Neural cell (in vitro differentiated cells): Measurements from ENCODE around the gene TPM2. TPM values are rescaled to one million over a fixed set of nuclear protein-coding genes. Genes with fewer than 3 reads are reported as not detected.

Source experiments
- H2AFZ ChIP-seq: fragments of 200-600, 300-800 bp; sonication (generic), shearing (Covaris generic); 2 replicates; pipeline ENCODE4 v1.6.0; 2014; ENCODE audit warnings: low read depth, mild to moderate bottlenecking, antibody characterized with exemption, low read length, moderate library complexity
- H3F3A ChIP-seq: fragments of 200-600 bp; shearing (Covaris generic); 2 replicates; pipeline ENCODE4 v1.6.1; 2016; ENCODE audit warnings: mild to moderate bottlenecking, moderate library complexity, mixed read lengths, antibody characterized with exemption, low read length; ENCODE audit not compliant: insufficient read depth, poor library complexity, severe bottlenecking
- H3K27ac ChIP-seq: fragments of 200-600, 300-800 bp; sonication (generic), shearing (Covaris generic); 2 replicates; pipeline ENCODE4 v1.5.1; 2014; ENCODE audit warnings: mild to moderate bottlenecking, low read length, moderate library complexity
- H3K27me3 ChIP-seq: fragments of 300-800, 200-600 bp; sonication (generic), shearing (Covaris generic); 2 replicates; pipeline ENCODE4 v1.6.0; 2014; ENCODE audit warnings: mild to moderate bottlenecking, low read depth, low read length, moderate library complexity; ENCODE audit not compliant: insufficient read depth
- H3K36me3 ChIP-seq: fragments of 300-800, 200-600 bp; sonication (generic), shearing (Covaris generic); 2 replicates; pipeline ENCODE4 v1.5.1; 2014; ENCODE audit warnings: mild to moderate bottlenecking, antibody characterized with exemption, low read length, moderate library complexity; ENCODE audit not compliant: insufficient read depth
- H3K4me2 ChIP-seq: fragments of 300-800, 200-600 bp; sonication (generic), shearing (Covaris generic); 2 replicates; pipeline ENCODE4 v1.6.0; 2014; ENCODE audit warnings: mild to moderate bottlenecking, low read length
- H3K4me3 ChIP-seq: fragments of 300-800, 200-600 bp; sonication (generic), shearing (Covaris generic); 2 replicates; pipeline ENCODE4 v1.5.1; 2014; ENCODE audit warnings: mild to moderate bottlenecking, low read length, moderate library complexity
- H3K79me2 ChIP-seq: fragments of 200-600 bp; shearing (Covaris generic); replicated peaks from 2 replicates; pipeline ENCODE4 v1.6.0; 2014; ENCODE audit warnings: mild to moderate bottlenecking, low read length, moderate library complexity; ENCODE audit not compliant: insufficient read depth
- H3K9ac ChIP-seq: fragments of 300-800, 200-600 bp; sonication (generic), shearing (Covaris generic); 2 replicates; pipeline ENCODE4 v1.6.1; 2016; ENCODE audit warnings: mild to moderate bottlenecking, low read length, mixed read lengths
- H3K9me2 ChIP-seq: fragments of 200-600 bp; shearing (Covaris generic); 2 replicates; pipeline ENCODE4 v1.6.1; 2016; ENCODE audit warnings: mild to moderate bottlenecking, low read length, mixed read lengths; ENCODE audit not compliant: insufficient read depth
- H3K9me3 ChIP-seq: fragments of 200-600, 300-800 bp; sonication (generic), shearing (Covaris generic); 2 replicates; pipeline ENCODE4 v1.6.1; 2016; ENCODE audit warnings: mild to moderate bottlenecking, mixed run types, low read length, moderate library complexity, mixed read lengths
- H4K20me1 ChIP-seq: fragments of 200-600 bp; shearing (Covaris generic); 2 replicates; pipeline ENCODE4 v1.6.1; 2016; ENCODE audit warnings: mild to moderate bottlenecking, mixed run types; ENCODE audit not compliant: insufficient read depth
- EP300 ChIP-seq: fragments of 450-650 bp; conservative IDR thresholded peaks from 2 replicates; pipeline ENCODE4 v1.6.1; 2014; ENCODE audit warnings: antibody characterized with exemption, mild to moderate bottlenecking, moderate library complexity; ENCODE audit not compliant: poor library complexity, severe bottlenecking
- EZH2 ChIP-seq: fragments of 200-600, 300-800 bp; shearing (Covaris generic), sonication (generic); IDR thresholded peaks from 2 replicates; pipeline ENCODE4 v1.6.1; 2014; ENCODE audit warnings: antibody characterized with exemption, low read length, borderline replicate concordance, mild to moderate bottlenecking; ENCODE audit not compliant: insufficient read depth, poor library complexity, severe bottlenecking
- MXI1 ChIP-seq: fragments of 450-650 bp; conservative IDR thresholded peaks from 2 replicates; pipeline ENCODE4 v1.6.1; 2014; ENCODE audit warnings: antibody characterized with exemption, mild to moderate bottlenecking; ENCODE audit not compliant: poor library complexity, severe bottlenecking
- POLR2AphosphoS5 ChIP-seq: IDR thresholded peaks from 2 replicates; pipeline ENCODE4 v1.6.1; 2012
- RAD21 ChIP-seq: fragments of 450-650 bp; conservative IDR thresholded peaks from 2 replicates; pipeline ENCODE4 v1.6.1; 2014; ENCODE audit warnings: antibody characterized with exemption, mild to moderate bottlenecking, moderate library complexity
- SMC3 ChIP-seq: fragments of 450-650 bp; conservative IDR thresholded peaks from 2 replicates; pipeline ENCODE4 v1.6.1; 2014; ENCODE audit warnings: antibody characterized with exemption, mild to moderate bottlenecking, moderate library complexity; ENCODE audit not compliant: poor library complexity
- TAF1 ChIP-seq: IDR thresholded peaks from 2 replicates; pipeline ENCODE4 v1.6.1; 2012; ENCODE audit warnings: low read depth
- polyA plus RNA-seq: library from polyadenylated mRNA; depleted of rRNA; stranded (reverse); fragments of >200 nt; gene quantifications from 2 replicates; pipeline ENCODE4 v1.2.3, GENCODE V29; 2014
- TF ChIP-seq, protein P1 (sequence below): IDR thresholded peaks from 2 replicates; pipeline ENCODE4 v1.6.1; 2012; ENCODE audit warnings: borderline replicate concordance
- TF ChIP-seq, protein P2 (sequence below): fragments of 450-650 bp; IDR thresholded peaks from 2 replicates; pipeline ENCODE4 v1.5.1; 2014; ENCODE audit warnings: antibody characterized with exemption, mild to moderate bottlenecking, moderate library complexity; ENCODE audit not compliant: poor library complexity, severe bottlenecking

TPM2 gene
- polyA plus RNA-seq, 1 donor from 2014 or later, result not detected

DNA sequence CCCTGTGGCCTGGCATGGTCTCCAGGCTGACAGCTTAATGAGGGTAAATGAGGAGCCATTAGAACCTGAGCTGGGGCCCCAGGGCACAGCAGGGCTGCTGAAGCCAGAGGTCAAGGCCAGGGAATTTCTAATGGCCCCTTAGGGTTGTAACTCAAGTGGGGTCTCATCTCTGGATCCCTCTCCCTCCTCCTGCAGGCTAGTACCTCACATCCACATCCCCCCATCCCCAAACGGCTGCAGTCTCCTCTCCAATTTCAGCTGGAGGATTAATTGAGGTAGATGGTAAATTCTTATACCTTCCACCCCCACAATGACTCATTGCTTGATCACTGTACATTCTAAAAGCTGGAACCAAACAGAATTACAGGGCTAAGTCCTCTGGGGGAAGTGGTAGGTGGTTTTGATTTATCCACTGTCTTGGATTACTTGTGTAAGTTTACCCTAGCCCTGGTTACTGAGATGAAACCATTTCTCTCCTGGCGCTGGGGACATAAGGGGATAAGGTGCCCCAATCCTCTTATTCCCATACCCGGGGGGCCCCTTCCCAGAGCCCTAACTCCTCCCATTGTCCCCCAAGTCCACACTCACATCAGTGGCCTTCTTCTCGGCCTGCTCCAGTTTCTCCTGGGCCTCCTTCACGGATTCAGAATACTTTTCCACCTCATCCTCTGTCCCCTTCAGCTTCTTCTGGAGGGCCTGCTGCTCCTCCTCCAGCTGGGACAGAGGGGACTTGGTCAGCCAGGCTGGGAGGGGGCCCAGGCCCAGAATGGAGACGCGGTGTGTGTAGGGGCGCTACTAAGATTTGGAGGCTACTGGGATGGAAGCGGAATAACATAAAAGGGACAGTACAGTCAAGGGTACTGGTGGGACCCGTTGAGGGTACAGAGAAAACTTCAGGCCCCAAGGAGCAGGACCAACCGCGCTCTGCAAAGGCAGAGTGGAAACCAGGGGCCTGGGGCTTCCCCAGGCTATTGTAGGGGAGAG is 875 bp downstream of the TPM2 start:
- H3K79me2 ChIP-seq, result no peaks in the 10 kb centered on the region
- H3K9me3 ChIP-seq, result no peaks in the 10 kb centered on the region
- no peak for TF ChIP-seq RAD21
- TF ChIP-seq TAF1, result no peak
- TF ChIP-seq POLR2AphosphoS5, result no peak
- no peak overlapping the region for H3K4me2 ChIP-seq
- H3K4me3 ChIP-seq, result no peak overlapping the region
- H3K9me2 ChIP-seq, result no peaks in the 10 kb centered on the region
- no peaks in the 10 kb centered on the region for H3K36me3 ChIP-seq
- H3F3A ChIP-seq, result no peaks in the 10 kb centered on the region
- peaks cover 27% of the 10 kb centered on the region for H3K27me3 ChIP-seq
- no peak overlapping the region for H3K27ac ChIP-seq
- no peak overlapping the region for H2AFZ ChIP-seq
- H3K9ac ChIP-seq, result no peak overlapping the region
- H4K20me1 ChIP-seq, result no peaks in the 10 kb centered on the region

DNA sequence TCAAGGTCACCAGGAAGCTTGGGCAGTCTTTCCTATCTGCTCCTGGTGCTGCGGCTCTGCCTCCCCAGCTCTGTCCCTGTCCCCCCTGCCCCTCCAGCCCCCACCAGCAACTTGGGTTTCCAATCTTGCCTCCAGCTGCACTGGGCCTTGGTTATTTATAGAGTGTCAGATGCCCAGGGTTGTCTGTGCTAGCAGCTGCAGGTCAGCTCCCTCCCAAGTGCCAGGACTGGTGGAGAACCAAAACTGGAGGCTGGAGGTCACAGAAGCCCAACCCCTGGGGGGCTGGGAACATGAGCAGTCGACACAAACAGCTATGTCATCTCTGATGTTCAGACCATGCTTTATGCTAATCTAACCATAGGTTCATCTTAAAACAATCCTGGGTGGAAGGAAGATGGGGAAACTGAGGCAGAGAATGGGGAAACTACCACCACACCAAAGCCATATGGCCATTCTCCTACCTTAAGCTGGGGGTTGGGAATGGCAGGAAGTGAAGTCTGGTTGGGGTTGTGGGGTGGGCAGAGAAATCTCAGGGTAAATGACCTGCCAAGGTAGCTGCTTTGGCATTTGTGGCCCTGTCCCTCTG is 1.7 kb downstream of the TPM2 start:
- no peaks in the 10 kb centered on the region for H4K20me1 ChIP-seq
- H3F3A ChIP-seq, result no peaks in the 10 kb centered on the region
- H2AFZ ChIP-seq, result no peak overlapping the region
- H3K9ac ChIP-seq, result no peak overlapping the region
- TF ChIP-seq RAD21 (no peak), MXI1 (no peak), EP300 (no peak), SMC3 (no peak), TAF1 (no peak), EZH2 (no peak), POLR2AphosphoS5 (no peak)
- TF ChIP-seq, protein P1, sequence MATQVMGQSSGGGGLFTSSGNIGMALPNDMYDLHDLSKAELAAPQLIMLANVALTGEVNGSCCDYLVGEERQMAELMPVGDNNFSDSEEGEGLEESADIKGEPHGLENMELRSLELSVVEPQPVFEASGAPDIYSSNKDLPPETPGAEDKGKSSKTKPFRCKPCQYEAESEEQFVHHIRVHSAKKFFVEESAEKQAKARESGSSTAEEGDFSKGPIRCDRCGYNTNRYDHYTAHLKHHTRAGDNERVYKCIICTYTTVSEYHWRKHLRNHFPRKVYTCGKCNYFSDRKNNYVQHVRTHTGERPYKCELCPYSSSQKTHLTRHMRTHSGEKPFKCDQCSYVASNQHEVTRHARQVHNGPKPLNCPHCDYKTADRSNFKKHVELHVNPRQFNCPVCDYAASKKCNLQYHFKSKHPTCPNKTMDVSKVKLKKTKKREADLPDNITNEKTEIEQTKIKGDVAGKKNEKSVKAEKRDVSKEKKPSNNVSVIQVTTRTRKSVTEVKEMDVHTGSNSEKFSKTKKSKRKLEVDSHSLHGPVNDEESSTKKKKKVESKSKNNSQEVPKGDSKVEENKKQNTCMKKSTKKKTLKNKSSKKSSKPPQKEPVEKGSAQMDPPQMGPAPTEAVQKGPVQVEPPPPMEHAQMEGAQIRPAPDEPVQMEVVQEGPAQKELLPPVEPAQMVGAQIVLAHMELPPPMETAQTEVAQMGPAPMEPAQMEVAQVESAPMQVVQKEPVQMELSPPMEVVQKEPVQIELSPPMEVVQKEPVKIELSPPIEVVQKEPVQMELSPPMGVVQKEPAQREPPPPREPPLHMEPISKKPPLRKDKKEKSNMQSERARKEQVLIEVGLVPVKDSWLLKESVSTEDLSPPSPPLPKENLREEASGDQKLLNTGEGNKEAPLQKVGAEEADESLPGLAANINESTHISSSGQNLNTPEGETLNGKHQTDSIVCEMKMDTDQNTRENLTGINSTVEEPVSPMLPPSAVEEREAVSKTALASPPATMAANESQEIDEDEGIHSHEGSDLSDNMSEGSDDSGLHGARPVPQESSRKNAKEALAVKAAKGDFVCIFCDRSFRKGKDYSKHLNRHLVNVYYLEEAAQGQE, result no peak
- TF ChIP-seq, protein P2, sequence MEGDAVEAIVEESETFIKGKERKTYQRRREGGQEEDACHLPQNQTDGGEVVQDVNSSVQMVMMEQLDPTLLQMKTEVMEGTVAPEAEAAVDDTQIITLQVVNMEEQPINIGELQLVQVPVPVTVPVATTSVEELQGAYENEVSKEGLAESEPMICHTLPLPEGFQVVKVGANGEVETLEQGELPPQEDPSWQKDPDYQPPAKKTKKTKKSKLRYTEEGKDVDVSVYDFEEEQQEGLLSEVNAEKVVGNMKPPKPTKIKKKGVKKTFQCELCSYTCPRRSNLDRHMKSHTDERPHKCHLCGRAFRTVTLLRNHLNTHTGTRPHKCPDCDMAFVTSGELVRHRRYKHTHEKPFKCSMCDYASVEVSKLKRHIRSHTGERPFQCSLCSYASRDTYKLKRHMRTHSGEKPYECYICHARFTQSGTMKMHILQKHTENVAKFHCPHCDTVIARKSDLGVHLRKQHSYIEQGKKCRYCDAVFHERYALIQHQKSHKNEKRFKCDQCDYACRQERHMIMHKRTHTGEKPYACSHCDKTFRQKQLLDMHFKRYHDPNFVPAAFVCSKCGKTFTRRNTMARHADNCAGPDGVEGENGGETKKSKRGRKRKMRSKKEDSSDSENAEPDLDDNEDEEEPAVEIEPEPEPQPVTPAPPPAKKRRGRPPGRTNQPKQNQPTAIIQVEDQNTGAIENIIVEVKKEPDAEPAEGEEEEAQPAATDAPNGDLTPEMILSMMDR, result no peak
- H3K4me2 ChIP-seq, result no peak overlapping the region
- no peaks in the 10 kb centered on the region for H3K36me3 ChIP-seq
- H3K9me3 ChIP-seq, result no peaks in the 10 kb centered on the region
- H3K4me3 ChIP-seq, result no peak overlapping the region
- H3K9me2 ChIP-seq, result no peaks in the 10 kb centered on the region
- H3K27me3 ChIP-seq, result peaks cover 27% of the 10 kb centered on the region
- H3K79me2 ChIP-seq, result no peaks in the 10 kb centered on the region
- H3K27ac ChIP-seq, result no peak overlapping the region
